ENCODE measurements around the gene TMED5. TPM values are rescaled to one million over a fixed set of nuclear protein-coding genes. Genes with fewer than 3 reads are reported as not detected.

Gene TMED5
- polyA plus RNA-seq, 1 donor from 2014 or later: 22.3 TPM

- Histone ChIP-seq H3K4me2 (ENCODE audit: low read length) (no peak overlapping the region), H3K9me2 (ENCODE audit: insufficient read depth, low read length) (no peaks in the 10 kb centered on the region), H3K36me3 (ENCODE audit: insufficient read depth, low read length) (peaks cover 16% of the 10 kb centered on the region), H2AFZ (ENCODE audit: low read depth, low read length) (no peak overlapping the region), H3K27me3 (ENCODE audit: insufficient read depth, low read depth, low read length) (no peaks in the 10 kb centered on the region), H3F3A (ENCODE audit: insufficient read depth, low read length, poor library complexity, severe bottlenecking) (no peaks in the 10 kb centered on the region), H3K9me3 (ENCODE audit: low read length) (no peaks in the 10 kb centered on the region), H3K9ac (ENCODE audit: low read length) (no peak overlapping the region), H3K79me2 (replicated peaks; ENCODE audit: insufficient read depth, low read length) (no peaks in the 10 kb centered on the region), H4K20me1 (ENCODE audit: insufficient read depth) (no peaks in the 10 kb centered on the region), H3K4me3 (ENCODE audit: low read length) (no peak overlapping the region), H3K27ac (ENCODE audit: low read length) (no peak overlapping the region)
- TF ChIP-seq, protein P1, sequence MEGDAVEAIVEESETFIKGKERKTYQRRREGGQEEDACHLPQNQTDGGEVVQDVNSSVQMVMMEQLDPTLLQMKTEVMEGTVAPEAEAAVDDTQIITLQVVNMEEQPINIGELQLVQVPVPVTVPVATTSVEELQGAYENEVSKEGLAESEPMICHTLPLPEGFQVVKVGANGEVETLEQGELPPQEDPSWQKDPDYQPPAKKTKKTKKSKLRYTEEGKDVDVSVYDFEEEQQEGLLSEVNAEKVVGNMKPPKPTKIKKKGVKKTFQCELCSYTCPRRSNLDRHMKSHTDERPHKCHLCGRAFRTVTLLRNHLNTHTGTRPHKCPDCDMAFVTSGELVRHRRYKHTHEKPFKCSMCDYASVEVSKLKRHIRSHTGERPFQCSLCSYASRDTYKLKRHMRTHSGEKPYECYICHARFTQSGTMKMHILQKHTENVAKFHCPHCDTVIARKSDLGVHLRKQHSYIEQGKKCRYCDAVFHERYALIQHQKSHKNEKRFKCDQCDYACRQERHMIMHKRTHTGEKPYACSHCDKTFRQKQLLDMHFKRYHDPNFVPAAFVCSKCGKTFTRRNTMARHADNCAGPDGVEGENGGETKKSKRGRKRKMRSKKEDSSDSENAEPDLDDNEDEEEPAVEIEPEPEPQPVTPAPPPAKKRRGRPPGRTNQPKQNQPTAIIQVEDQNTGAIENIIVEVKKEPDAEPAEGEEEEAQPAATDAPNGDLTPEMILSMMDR (IDR thresholded peaks at IDR 0.05; ENCODE audit: poor library complexity, severe bottlenecking): no peak
- TF ChIP-seq, protein P2, sequence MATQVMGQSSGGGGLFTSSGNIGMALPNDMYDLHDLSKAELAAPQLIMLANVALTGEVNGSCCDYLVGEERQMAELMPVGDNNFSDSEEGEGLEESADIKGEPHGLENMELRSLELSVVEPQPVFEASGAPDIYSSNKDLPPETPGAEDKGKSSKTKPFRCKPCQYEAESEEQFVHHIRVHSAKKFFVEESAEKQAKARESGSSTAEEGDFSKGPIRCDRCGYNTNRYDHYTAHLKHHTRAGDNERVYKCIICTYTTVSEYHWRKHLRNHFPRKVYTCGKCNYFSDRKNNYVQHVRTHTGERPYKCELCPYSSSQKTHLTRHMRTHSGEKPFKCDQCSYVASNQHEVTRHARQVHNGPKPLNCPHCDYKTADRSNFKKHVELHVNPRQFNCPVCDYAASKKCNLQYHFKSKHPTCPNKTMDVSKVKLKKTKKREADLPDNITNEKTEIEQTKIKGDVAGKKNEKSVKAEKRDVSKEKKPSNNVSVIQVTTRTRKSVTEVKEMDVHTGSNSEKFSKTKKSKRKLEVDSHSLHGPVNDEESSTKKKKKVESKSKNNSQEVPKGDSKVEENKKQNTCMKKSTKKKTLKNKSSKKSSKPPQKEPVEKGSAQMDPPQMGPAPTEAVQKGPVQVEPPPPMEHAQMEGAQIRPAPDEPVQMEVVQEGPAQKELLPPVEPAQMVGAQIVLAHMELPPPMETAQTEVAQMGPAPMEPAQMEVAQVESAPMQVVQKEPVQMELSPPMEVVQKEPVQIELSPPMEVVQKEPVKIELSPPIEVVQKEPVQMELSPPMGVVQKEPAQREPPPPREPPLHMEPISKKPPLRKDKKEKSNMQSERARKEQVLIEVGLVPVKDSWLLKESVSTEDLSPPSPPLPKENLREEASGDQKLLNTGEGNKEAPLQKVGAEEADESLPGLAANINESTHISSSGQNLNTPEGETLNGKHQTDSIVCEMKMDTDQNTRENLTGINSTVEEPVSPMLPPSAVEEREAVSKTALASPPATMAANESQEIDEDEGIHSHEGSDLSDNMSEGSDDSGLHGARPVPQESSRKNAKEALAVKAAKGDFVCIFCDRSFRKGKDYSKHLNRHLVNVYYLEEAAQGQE (IDR thresholded peaks at IDR 0.05; ENCODE audit: borderline replicate concordance): no peak
- TF ChIP-seq EZH2 (IDR thresholded peaks at IDR 0.05; ENCODE audit: borderline replicate concordance, insufficient read depth, low read length, poor library complexity, severe bottlenecking) (no peak), RAD21 (conservative IDR thresholded peaks at IDR 0.05) (no peak), EP300 (conservative IDR thresholded peaks at IDR 0.05; ENCODE audit: poor library complexity, severe bottlenecking) (no peak), TAF1 (IDR thresholded peaks at IDR 0.05; ENCODE audit: low read depth) (no peak), SMC3 (conservative IDR thresholded peaks at IDR 0.05; ENCODE audit: poor library complexity) (no peak), MXI1 (conservative IDR thresholded peaks at IDR 0.05; ENCODE audit: poor library complexity, severe bottlenecking) (no peak), POLR2AphosphoS5 (IDR thresholded peaks at IDR 0.05) (no peak)
Measured at GRCh38 chr1:93124556-93125355, 55.5 kb downstream of the TMED5 start.

DNA sequence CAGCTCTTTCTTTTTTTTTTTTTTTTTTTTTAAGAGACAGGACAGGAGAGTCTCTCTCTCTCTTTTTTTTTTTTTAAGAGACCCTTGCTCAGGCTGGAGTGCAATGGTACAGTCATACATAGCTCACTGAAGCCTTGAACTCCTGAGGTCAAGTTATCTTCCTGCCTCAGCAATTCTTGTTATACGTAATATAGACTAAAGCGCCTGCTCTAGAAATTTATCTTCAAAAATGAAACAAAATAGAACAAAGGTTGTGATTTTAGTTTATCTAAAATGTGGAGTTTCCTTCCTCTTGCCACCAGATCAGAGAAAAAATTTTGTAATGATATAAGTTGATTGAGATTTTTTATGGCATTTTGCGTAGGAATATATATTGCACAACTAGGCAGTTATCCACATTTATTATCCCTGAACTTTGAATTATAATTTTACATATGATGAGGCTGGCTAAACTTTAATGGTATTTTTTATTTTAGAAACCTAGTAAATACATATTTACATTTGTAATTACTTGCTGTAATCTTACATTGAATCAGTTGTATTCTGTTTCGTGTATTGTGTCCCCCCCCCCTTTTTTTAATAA lies 56.9 kb downstream of the TMED5 start:
- Histone ChIP-seq H3K27me3 (ENCODE audit: insufficient read depth, low read depth, low read length) (no peaks in the 10 kb centered on the region), H4K20me1 (ENCODE audit: insufficient read depth) (no peaks in the 10 kb centered on the region), H3K36me3 (ENCODE audit: insufficient read depth, low read length) (peaks cover 16% of the 10 kb centered on the region), H2AFZ (ENCODE audit: low read depth, low read length) (no peak overlapping the region), H3K27ac (ENCODE audit: low read length) (no peak overlapping the region), H3K9me2 (ENCODE audit: insufficient read depth, low read length) (no peaks in the 10 kb centered on the region), H3K4me2 (ENCODE audit: low read length) (no peak overlapping the region), H3K4me3 (ENCODE audit: low read length) (no peak overlapping the region), H3F3A (ENCODE audit: insufficient read depth, low read length, poor library complexity, severe bottlenecking) (no peaks in the 10 kb centered on the region), H3K9ac (ENCODE audit: low read length) (no peak overlapping the region), H3K9me3 (ENCODE audit: low read length) (no peaks in the 10 kb centered on the region), H3K79me2 (replicated peaks; ENCODE audit: insufficient read depth, low read length) (no peaks in the 10 kb centered on the region)
- TF ChIP-seq POLR2AphosphoS5 (IDR thresholded peaks at IDR 0.05) (no peak), RAD21 (conservative IDR thresholded peaks at IDR 0.05) (no peak), EZH2 (IDR thresholded peaks at IDR 0.05; ENCODE audit: borderline replicate concordance, insufficient read depth, low read length, poor library complexity, severe bottlenecking) (no peak), SMC3 (conservative IDR thresholded peaks at IDR 0.05; ENCODE audit: poor library complexity) (no peak), MXI1 (conservative IDR thresholded peaks at IDR 0.05; ENCODE audit: poor library complexity, severe bottlenecking) (no peak), EP300 (conservative IDR thresholded peaks at IDR 0.05; ENCODE audit: poor library complexity, severe bottlenecking) (no peak), TAF1 (IDR thresholded peaks at IDR 0.05; ENCODE audit: low read depth) (no peak)
- TF ChIP-seq, protein P2 (IDR thresholded peaks at IDR 0.05; ENCODE audit: borderline replicate concordance): no peak
- TF ChIP-seq, protein P1 (IDR thresholded peaks at IDR 0.05; ENCODE audit: poor library complexity, severe bottlenecking): no peak
